DMS114 treated with DMSO at 0.1 percent for 48 hours (cell line): Measurements from ENCODE around the gene C10orf95.
"Not testable (repeated sequence)": the region's sequence is repeated elsewhere in the genome, so short reads cannot be mapped to it uniquely, and the experiment has no call there.

ENCODE experiments used
- DNase-seq: peaks from one replicate; lab custom pipeline; 2025; ENCODE audit not compliant: unreplicated experiment; lab: John Stamatoyannopoulos, UW

The C10orf95 gene

GRCh38 chr10:102467318-102467717, 16.0 kb upstream of the C10orf95 start:
- no peak for DNase-seq

GRCh38 chr10:102465466-102465865, 14.1 kb upstream of the C10orf95 start:
- no peak for DNase-seq

GRCh38 chr10:102463983-102464382, 12.6 kb upstream of the C10orf95 start:
- DNase-seq: no peak

GRCh38 chr10:102462512-102463054, 11.2 kb upstream of the C10orf95 start:
- no peak for DNase-seq

GRCh38 chr10:102461187-102462054, 10.1 kb upstream of the C10orf95 start:
- peak; percentile 81 for DNase-seq

GRCh38 chr10:102460836-102461186, 9.5 kb upstream of the C10orf95 start:
- DNase-seq: no peak

- DNase-seq: no peak
Measured at GRCh38 chr10:102458656-102459055, 7.3 kb upstream of the C10orf95 start.

- no peak for DNase-seq
Measured at GRCh38 chr10:102457591-102458150, 6.3 kb upstream of the C10orf95 start.

GRCh38 chr10:102455893-102456471, 4.6 kb upstream of the C10orf95 start:
- DNase-seq: no peak

GRCh38 chr10:102454662-102455487, 3.5 kb upstream of the C10orf95 start:
- not testable (repeated sequence) for DNase-seq

- no peak for DNase-seq
Measured at GRCh38 chr10:102453502-102453901, 2.2 kb upstream of the C10orf95 start.

- no peak for DNase-seq
Measured at GRCh38 chr10:102452672-102453340, 1.5 kb upstream of the C10orf95 start.

- peak; percentile 66 for DNase-seq
Measured at GRCh38 chr10:102450374-102451104, 804 bp downstream of the C10orf95 start.

- DNase-seq: no peak
Measured at GRCh38 chr10:102450124-102450373, 1.3 kb downstream of the C10orf95 start.

GRCh38 chr10:102449321-102450123, 1.8 kb downstream of the C10orf95 start:
- DNase-seq: peak; percentile 29

GRCh38 chr10:102444851-102445250, 6.5 kb downstream of the C10orf95 start:
- DNase-seq: no peak

GRCh38 chr10:102438374-102438773, 13.0 kb downstream of the C10orf95 start:
- no peak for DNase-seq

- DNase-seq: no peak
Measured at GRCh38 chr10:102437515-102437914, 13.8 kb downstream of the C10orf95 start.

GRCh38 chr10:102436312-102436711, 15.0 kb downstream of the C10orf95 start:
- DNase-seq: no peak
